Measurements from ENCODE around the gene ALDH7A1.
"Not testable (repeated sequence)": the region's sequence is repeated elsewhere in the genome, so short reads cannot be mapped to it uniquely, and the experiment has no call there.

The ALDH7A1 gene

GRCh38 chr5:126595486-126596083, 566 bp upstream of the ALDH7A1 start:
- DNase-seq (ENCODE audit: low read depth): no peak

DNA sequence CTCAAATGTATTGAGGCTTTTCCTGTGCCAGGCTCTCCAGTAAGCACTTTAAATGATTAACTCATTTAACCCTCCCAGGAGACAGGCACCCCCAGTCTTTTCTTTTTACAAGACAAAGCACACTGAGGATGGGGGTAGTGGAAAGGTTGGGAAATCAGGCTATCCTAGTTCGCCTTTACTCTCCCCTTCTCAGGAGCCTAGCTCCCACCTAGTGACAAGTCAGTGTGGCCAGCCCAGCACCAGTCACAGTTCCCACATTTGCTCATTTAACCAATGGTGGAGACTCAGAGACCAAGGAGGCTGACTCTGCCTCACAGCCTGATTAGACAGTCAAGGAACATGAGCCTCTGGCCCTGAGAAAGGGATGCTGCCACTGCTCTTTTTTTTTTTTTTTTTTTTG, 3.5 kb downstream of the ALDH7A1 start:
- DNase-seq (ENCODE audit: low read depth): no peak

DNA sequence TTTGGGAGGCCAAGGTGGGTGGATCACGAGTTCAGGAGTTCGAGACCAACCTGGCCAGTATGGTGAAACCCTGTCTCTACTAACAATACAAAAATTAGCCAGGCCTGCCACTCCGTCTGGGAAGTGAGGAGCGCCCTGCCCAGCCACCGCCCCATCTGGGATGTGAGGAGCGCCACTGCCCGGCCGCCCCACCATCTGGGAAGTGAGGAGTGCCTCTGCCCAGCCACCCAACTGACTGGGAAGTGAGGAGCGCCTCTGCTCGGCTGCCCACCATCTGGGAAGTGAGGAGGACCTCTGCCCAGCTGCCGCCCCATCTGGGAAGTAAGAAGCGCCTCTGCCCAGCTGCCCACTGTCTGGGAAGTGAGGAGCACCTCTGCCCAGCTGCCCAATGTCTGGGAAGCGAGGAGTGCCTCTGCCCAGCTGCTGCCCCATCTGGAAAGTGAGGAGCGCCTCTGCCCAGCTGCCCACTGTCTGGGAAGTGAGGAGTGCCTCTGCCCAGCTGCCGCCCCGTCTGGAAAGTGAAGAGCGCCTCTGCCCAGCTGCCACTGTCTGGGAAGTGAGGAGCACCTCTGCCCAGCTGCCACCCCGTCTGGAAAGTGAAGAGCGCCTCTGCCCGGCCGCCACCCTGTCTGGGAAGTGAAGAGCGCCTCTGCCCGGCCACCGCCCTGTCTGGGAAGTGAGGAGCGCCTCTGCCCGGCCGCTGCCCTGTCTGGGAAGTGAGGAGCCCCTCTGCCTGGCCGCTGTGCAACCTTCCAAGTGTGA, 5.3 kb downstream of the ALDH7A1 start:
- DNase-seq (ENCODE audit: low read depth): no peak

- DNase-seq (ENCODE audit: low read depth): no peak
These were observed 7.2 kb downstream of the ALDH7A1 start for GRCh38 chr5:126587551-126588390.

- no peak for DNase-seq (ENCODE audit: low read depth)
These were observed 11.3 kb downstream of the ALDH7A1 start for GRCh38 chr5:126583761-126584160.

DNA sequence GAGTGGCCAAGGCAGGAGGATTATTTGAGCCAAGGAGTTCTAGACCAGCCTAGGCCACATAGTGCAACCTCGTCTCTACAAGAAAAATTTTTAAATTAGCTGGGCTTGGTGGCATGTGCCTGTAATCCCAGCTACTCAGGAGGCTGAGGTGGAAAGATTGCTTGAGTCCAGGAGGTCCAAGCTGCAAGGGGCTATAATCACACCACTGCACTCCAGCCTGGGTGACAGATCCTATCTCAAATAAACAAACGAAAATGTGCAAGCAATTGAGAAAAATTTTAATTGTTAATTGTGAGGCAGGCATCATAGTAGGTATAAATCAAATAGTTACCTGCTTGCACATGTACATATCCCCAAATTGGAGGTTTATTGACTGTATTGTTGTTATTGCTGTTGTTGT, 15.3 kb downstream of the ALDH7A1 start:
- DNase-seq (ENCODE audit: low read depth): no peak

GRCh38 chr5:126577415-126577814, 17.6 kb downstream of the ALDH7A1 start:
- DNase-seq (ENCODE audit: low read depth): no peak

DNA sequence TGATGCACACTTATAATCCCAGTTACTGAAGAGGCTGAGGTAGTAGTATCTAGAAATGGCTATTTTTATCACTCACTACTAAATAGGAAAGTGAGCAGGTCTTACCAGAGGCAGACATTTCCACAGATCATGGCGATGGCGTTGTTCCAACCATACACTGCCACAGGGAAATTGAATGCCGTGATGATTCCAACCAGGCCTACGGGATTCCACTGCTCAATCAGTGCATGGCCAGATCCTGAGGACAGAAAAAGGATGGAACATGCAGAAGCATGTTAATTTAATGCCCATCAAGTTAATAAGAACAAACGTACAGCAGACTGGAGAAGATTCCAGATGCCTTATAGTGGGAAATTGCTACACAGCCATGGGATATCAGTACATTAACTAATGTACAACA, 18.0 kb downstream of the ALDH7A1 start:
- no peak for DNase-seq (ENCODE audit: low read depth)

GRCh38 chr5:126575644-126576043, 19.4 kb downstream of the ALDH7A1 start:
- DNase-seq (ENCODE audit: low read depth): no peak

GRCh38 chr5:126568206-126568755, 26.7 kb downstream of the ALDH7A1 start:
- no peak for DNase-seq (ENCODE audit: low read depth)

GRCh38 chr5:126562823-126563222, 32.2 kb downstream of the ALDH7A1 start:
- no peak for DNase-seq (ENCODE audit: low read depth)

DNA sequence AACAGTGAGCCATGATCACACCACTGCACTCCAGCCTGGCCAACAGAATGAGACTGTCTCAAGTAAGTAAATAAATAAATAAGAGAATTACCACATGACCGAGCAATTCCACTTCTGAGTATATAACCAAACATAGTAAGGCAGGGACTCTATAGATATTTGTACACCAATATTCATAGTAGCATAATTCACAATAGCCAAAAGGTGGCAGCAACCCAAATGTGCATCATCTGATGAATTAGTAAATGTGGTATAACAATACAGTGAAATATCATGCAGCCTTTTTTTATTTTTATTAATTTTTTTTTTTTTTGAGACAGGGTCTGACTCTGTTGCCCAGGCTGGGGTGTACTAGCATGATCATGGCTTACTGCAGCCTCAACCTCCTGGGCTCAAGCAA, 33.1 kb downstream of the ALDH7A1 start:
- DNase-seq (ENCODE audit: low read depth): no peak

GRCh38 chr5:126555101-126555500, 39.9 kb downstream of the ALDH7A1 start:
- not testable (repeated sequence) for DNase-seq (ENCODE audit: low read depth)

- DNase-seq (ENCODE audit: low read depth): no peak
These were observed 42.4 kb downstream of the ALDH7A1 start for GRCh38 chr5:126552614-126553013.

DNA sequence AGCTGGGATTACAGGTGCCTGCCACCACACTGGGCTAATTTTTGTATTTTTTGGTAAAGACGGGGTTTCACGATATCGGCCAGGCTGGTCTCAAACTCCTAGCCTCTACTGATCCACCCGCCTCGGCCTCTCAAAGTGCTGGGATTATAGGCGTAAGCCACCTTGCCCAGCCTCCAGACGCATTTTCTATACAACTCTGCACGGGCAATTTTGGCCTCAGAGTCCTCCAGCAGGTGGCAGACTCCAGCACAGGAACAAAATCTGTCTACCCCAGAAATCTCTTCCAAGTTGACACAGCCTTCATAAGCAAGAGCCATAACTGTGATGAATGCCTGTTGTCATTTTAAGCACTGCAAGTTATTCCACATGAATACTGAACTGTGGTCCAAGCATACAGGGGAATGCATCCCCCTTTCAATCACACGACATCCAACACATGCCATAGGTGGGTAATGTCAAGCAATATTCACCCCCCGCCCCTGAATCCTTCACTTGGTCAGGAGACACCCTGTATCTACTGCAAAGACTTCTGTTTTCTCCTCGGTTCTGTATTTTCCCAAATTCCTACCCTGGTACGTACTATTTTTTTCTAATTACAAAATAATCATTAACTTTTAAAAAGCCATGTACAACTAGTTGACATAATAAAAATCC, 50.8 kb downstream of the ALDH7A1 start:
- peak; percentile 1 for DNase-seq (ENCODE audit: low read depth)

DNA sequence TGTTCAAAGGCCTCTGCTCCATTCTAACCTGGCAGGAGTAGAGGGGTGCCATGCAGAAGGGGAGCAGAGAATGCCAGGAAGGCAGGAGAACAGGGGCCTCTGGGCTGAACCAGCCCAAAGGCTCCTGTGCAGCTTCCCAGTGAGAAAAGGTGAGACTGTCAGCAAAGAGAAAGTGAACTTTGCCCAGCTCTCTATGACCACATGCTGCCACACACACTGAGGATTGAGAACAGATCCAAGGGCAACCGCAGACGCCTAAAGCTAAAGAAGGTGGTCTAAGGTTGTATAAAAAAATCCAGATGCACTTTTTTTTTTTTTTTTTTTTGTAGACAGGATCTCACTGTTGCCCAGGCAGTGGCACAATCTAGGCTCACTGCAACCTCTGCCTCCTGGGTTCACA, 51.4 kb downstream of the ALDH7A1 start:
- DNase-seq (ENCODE audit: low read depth): no peak

- no peak for DNase-seq (ENCODE audit: low read depth)
These were observed 52.0 kb downstream of the ALDH7A1 start for GRCh38 chr5:126543009-126543408.

- DNase-seq (ENCODE audit: low read depth): no peak
These were observed 52.6 kb downstream of the ALDH7A1 start for GRCh38 chr5:126542441-126542840.

DNA sequence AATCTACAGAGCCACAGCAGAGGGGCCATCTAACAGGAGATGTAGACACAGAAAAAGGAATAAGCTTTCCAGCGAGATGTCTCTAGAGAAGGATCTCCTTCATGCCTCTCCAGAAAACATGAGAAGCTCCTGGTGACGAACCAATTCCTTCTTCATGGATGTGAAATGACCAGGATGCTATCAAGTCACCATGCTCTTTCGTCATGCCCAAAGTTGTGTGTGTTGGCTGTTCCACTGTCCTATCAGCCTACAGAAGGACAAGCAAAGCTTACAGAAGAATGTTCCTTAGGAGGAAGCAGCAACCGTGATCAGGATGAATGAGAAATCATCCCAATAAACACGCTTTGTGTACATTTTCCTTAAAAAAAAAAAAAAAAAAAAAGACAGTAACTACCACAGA, 54.4 kb downstream of the ALDH7A1 start:
- DNase-seq (ENCODE audit: low read depth): no peak

- DNase-seq (ENCODE audit: low read depth): no peak
These were observed 56.4 kb downstream of the ALDH7A1 start for GRCh38 chr5:126538579-126538978.

DNA sequence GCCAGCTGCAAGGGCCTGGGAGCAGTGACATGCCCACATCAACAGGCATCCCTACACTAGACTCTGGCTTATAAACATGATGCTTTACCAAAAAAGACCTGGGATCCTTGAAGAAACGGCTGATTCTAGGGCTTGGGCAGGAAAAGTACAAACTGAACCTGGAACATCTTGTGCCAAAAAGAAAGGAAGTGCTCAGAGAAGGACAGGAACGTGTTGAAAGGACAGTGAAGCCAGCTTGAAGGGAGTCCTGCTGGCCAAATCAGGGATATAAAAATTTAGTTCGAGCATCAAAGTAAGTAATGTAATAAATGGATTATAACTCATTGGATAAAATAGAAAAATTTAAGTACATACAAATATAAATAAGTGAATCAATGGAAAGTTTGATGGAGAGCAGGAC, 58.1 kb downstream of the ALDH7A1 start:
- DNase-seq (ENCODE audit: low read depth): no peak

DNA sequence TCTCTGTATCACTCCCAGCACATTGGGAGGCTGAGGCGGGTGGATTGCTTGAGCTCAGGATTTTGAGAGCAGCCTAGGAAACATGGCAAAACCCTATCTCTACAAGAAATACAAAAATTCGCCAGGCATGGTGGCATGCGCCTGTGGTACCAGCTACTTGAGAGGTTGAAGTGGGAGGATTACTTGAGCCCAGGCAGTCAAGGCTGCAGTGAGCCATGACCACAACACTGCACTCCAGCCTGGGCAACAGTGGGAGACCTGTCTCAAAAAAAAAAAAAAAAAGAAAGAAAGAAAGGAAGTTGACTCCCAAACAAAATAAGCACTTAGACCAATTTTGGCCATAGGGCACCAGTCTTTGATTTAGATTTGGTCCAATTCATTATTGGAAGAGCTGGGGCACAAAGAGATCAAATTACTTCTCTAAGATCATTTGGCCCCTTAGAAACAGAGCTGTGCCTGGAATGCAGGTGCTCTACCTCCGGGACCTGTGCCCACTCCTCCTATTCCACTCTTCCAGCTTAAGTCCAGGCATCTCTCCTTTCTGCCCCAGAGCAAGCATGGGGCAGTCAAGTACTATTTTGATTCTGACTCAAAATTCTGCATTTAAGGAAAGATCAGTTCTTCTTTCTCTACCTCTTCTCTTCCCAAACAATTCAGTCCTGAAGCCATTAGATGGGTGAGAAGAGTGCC, 59.0 kb downstream of the ALDH7A1 start:
- no peak for DNase-seq (ENCODE audit: low read depth)

All from stimulated activated CD8-positive, alpha-beta memory T cell treated with anti-CD3 and anti-CD28 coated beads, Interleukin-15, amount 100 ng/mL, for 1 hour (primary cell).